LNCAP (cell line): ENCODE measurements around the gene ANO6.

Experiments used
- CTCF ChIP-seq: fragments of 450-650 bp; IDR thresholded peaks from 2 replicates; pipeline ENCODE4 v1.5.1; 2017; ENCODE audit warnings: mild to moderate bottlenecking

ANO6 gene

DNA sequence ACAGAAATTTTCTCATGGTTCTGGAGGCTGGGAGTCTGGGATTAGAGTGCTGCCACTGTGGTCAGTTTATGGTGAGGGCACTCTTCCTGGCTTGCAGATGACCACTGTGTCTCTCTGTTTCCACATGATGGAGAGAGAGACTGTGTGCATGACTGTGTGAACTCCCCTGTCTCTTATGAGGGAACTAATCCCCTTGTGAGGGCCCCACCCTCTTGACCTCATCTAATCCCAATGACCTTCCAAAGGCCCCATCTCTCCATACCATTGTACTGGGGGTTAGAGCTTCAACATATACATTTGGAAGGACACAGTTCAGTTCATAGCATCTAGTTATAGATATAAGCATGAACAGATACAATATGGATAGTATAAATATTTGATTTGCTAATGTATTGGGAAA lies 31.7 kb downstream of the ANO6 start:
- TF ChIP-seq CTCF: no peak

DNA sequence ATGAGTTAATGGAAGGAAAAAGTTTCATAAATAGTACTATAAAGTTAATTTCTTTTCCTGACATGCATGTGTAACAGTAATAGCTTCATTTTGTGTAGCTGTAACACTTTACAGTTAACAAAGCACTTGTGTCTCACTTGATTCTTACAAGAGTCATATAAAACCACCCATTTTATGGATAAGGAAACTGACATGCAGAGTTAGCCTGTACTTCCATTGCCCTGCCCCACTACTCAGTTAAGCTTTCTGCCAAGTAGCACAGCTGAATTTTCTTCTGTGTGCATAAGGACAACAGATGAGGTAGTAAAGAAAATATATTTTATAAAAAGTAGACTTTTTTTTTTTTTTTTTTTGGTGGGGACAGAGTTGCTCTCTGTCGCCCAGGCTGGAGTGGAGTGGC lies 32.2 kb downstream of the ANO6 start:
- no peak for TF ChIP-seq CTCF

DNA sequence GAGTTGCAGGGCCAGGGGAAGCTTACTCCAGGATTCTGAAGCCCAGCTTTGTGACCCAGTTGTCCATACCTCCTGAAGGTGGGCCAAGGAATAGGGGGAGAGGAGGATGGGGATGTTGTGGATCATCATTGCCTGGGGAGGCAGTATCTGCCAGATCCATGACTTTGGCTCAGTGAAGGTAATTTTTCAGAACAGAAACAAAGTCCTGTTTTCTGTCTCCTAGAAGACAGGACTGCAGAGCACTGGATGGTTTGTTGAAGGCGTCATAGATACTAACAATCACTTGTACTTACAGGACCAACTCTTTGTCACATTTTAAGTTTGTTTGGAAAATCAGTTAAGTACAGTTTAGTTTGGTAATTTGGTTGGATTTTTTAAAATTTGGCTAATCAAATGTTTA lies 38.4 kb downstream of the ANO6 start:
- no peak for TF ChIP-seq CTCF

GRCh38 chr12:45256721-45257120 lies 40.8 kb downstream of the ANO6 start:
- TF ChIP-seq CTCF: no peak

DNA sequence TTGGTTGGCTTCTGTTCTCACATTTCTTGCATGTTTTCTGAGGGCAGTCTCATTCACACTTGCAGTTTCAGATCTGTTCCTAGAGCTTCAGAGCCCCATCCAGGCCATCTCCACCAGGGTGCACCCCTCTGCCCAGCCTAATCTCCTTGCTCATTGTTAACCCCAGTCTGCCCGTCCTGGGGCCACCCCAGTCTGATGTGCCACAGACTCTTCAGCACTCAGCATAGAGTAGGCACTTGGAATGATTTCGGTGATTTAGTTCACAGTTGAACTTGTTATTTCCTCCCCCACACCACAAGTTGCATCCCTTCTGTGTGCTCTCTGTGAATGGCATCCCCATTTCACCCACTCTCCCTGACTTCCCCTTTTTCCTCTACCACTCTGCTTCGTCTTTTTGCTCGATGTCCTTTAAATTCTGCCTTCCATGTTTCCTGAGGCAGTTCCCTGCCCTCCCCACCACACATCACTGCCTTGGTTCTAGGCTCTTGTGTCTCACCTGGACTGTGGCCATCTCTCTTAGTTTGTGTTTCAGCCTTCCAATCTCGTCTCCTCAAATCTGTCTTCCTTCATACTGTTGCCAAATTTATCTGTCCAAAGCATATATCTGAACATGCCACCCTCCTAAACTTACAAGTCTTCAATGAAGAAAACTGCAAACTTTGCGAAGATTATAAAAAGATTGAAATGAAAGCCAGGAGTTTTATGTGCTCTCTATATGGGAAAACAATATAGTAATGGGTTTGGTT lies 41.5 kb downstream of the ANO6 start:
- no peak for TF ChIP-seq CTCF

DNA sequence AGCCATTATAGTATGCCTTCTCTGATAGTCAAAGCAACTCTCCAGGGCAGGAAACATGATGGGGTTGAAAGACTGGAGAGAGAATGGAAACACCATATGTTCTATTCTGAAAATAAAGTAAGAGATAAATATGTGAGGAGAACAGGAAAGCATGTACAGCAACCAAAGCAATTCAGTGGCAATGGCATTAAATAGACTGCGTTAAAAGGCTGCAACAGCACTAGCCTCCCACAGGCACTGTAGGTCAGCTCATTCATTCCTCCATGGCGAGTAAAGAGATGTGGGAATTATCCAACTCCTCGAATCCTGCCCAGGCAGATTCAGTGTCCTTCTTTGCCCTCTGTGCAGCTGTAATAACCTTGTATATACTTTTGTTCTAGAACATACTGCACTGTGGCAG lies 43.8 kb downstream of the ANO6 start:
- no peak for TF ChIP-seq CTCF

GRCh38 chr12:45260104-45260815 lies 44.4 kb downstream of the ANO6 start:
- no peak for TF ChIP-seq CTCF
